Mesothelial cell of epicardium (in vitro differentiated cells): ENCODE data around the gene COMMD6. TPM values are rescaled to one million over a fixed set of nuclear protein-coding genes. Genes with fewer than 3 reads are reported as not detected.
A peak's percentile ranks its signal among the peaks of the same experiment; 100 is the strongest.

Experiments
- DNase-seq, 2 experiments: peaks; one replicate each; pipeline ENCODE4 v3.0.0; 2021; ENCODE audit warnings: low spot score in 2 of 2; ENCODE audit not compliant: unreplicated experiment in 2 of 2
- H3K27ac Mint-ChIP-seq: 2 replicates; pipeline ENCODE4 v1.8.0; 2021; ENCODE audit warnings: mixed read lengths
- H3K27me3 Mint-ChIP-seq: 2 replicates; pipeline ENCODE4 v1.8.0; 2021; ENCODE audit warnings: low read depth, mixed read lengths
- H3K36me3 Mint-ChIP-seq: 2 replicates; pipeline ENCODE4 v1.8.0; 2021; ENCODE audit warnings: mixed read lengths
- H3K4me1 Mint-ChIP-seq: 2 replicates; pipeline ENCODE4 v1.8.0; 2021; ENCODE audit warnings: mixed read lengths
- H3K4me3 Mint-ChIP-seq: 2 replicates; pipeline ENCODE4 v1.8.0; 2021; ENCODE audit warnings: mild to moderate bottlenecking, moderate library complexity, mixed read lengths
- H3K9me3 Mint-ChIP-seq: 2 replicates; pipeline ENCODE4 v1.8.0; 2021; ENCODE audit warnings: mixed read lengths
- total RNA-seq: library from RNA; stranded (reverse); gene quantifications from 3 replicates; pipeline ENCODE4 v1.2.1, GENCODE V29; 2021
- TF ChIP-seq, protein P1 (sequence below): fragments of 200-600 bp; sonication (generic); IDR thresholded peaks from one replicate; pipeline ENCODE4 v1.5.0; 2021; ENCODE audit warnings: antibody characterized with exemption; ENCODE audit not compliant: unreplicated experiment

The COMMD6 gene
- total RNA-seq, 1 donor from 2014 or later, result 134 TPM

DNA sequence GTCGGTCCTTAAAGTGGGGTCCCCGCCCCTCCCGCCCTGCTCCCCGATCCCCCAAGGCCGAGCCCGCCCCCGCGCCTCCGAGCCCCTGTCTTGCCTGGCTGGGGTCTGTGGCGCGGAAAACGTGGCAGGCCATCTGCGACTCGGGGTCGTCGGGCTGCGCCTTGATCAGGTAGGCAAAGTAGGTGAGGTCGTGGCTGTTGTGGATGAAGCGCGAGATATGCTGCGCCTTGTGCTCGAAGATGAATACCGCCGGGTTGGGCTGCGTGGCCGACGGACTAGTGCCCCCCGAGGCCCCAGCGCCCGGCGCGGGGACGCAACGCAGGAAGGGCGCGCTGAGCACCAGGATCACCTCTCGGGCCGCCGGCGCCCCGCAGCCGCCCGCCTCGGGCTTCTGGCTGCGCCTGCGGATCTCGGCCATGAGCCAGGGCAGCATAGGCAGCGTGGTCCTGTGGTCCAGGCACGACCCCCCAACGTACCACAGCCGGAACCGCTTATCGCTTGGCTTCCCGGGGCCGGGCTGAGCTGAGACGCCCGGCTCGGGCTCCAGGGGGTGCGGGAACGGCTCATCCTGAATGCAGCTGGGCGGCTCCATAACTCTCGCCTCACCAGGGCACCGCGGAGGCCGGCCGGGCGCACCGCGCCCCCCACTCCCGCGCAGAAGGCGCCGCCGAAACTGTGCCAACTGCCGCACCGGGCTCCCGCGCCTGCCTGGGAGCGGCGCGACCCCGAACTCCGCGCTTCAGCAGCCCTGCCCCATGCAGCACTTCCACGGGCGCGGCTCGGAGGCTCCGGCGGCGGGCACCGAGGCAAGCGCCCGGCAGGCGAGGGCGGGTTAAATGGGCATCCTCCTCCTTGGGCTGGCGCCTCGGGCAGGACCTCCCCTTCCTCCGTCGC is 56.2 kb downstream of the COMMD6 start:
- peaks cover 37% of the 10 kb centered on the region for H3K4me1 Mint-ChIP-seq
- TF ChIP-seq, protein P1, sequence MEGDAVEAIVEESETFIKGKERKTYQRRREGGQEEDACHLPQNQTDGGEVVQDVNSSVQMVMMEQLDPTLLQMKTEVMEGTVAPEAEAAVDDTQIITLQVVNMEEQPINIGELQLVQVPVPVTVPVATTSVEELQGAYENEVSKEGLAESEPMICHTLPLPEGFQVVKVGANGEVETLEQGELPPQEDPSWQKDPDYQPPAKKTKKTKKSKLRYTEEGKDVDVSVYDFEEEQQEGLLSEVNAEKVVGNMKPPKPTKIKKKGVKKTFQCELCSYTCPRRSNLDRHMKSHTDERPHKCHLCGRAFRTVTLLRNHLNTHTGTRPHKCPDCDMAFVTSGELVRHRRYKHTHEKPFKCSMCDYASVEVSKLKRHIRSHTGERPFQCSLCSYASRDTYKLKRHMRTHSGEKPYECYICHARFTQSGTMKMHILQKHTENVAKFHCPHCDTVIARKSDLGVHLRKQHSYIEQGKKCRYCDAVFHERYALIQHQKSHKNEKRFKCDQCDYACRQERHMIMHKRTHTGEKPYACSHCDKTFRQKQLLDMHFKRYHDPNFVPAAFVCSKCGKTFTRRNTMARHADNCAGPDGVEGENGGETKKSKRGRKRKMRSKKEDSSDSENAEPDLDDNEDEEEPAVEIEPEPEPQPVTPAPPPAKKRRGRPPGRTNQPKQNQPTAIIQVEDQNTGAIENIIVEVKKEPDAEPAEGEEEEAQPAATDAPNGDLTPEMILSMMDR, result no peak
- H3K27me3 Mint-ChIP-seq, result no peaks in the 10 kb centered on the region
- no peaks in the 10 kb centered on the region for H3K36me3 Mint-ChIP-seq
- DNase-seq, result peak; percentile 30 to 64
- peak overlapping the region; percentile 75 for H3K27ac Mint-ChIP-seq
- H3K9me3 Mint-ChIP-seq, result no peaks in the 10 kb centered on the region
- peak overlapping the region; percentile 99 for H3K4me3 Mint-ChIP-seq

DNA sequence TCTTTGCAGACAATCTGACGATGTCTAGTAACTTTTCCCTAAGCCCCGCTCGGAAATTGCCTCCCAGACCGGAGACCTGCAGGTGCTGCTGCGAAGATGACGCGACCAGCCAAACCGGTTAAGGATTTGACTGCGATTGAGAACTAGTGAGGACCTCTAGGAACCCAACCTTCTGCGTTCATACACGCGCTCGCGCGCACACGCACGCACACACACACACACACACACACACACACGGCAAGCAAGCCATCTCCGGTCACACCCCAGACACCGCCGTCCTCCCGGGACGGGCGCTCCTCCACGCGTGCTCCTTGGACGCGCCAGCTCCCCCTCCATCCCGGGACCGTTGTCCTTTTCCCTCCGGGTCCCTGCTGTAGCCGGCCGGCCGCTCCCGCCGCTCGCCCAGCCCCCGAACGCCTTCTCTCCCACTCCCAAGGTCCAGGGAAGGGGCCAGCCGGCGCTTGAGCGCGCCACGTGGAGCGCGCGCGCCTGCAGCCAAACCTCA is 56.9 kb downstream of the COMMD6 start:
- H3K36me3 Mint-ChIP-seq, result no peaks in the 10 kb centered on the region
- peak overlapping the region; percentile 99 for H3K4me3 Mint-ChIP-seq
- peak; percentile 33 to 61 for DNase-seq
- peak overlapping the region; percentile 81 for H3K27ac Mint-ChIP-seq
- H3K4me1 Mint-ChIP-seq, result peaks cover 37% of the 10 kb centered on the region
- TF ChIP-seq, protein P1, result no peak
- no peaks in the 10 kb centered on the region for H3K9me3 Mint-ChIP-seq
- H3K27me3 Mint-ChIP-seq, result no peaks in the 10 kb centered on the region

DNA sequence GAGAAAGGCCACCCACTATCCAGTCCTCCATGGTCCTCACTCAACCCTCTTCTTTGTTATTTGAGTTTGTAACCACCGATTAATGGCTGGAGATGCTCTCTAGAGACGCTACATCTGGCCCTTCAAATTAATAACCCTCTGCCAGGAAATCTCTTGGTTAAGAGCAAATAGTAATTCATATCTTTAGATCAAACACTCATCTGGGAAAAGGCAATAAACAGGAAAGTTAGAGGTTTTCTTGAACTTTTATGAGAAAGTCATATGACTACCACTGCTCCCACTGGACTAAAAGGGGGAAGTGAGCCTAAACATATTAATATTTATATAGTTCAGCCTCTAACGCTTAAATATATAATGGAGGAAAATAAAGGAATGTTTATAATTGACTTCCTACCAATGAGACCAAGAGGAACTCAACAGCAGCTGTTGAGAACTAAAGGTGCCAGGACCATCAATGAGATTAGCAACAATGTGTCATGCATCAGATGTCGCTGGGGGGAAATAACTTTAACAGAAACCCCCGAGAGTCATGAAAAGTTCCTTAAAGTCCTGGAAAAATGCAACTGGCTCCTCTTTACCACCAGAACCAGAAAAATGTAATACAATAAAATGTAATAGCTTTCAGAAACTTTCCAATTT is 58.4 kb downstream of the COMMD6 start:
- Mint-ChIP-seq H3K9me3 (no peaks in the 10 kb centered on the region), H3K27ac (no peak overlapping the region), H3K4me1 (peaks cover 34% of the 10 kb centered on the region), H3K4me3 (peak overlapping the region; percentile 99), H3K36me3 (no peaks in the 10 kb centered on the region), H3K27me3 (no peaks in the 10 kb centered on the region)
- no peak for DNase-seq
- TF ChIP-seq, protein P1, result no peak

DNA sequence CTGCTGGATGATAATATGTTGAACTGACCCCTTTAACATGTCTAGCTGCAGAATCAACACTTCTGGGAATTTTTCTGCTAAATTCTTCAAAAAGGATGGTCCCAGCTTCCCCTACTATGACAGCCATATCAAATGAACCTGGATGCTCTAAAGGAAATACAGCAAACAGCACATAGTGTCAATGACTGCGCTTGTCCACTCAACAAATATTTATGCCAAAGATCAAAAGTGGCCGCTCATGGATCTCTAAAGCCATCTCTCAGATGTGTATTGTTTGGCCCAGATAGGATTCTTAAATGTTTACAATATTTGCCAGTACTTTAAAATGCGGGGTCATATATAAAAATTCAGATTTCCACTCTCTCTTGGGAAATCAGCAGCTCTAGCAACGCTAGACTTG is 59.0 kb downstream of the COMMD6 start:
- no peak for DNase-seq
- H3K27me3 Mint-ChIP-seq, result no peaks in the 10 kb centered on the region
- peak overlapping the region; percentile 2 for H3K4me3 Mint-ChIP-seq
- no peak overlapping the region for H3K27ac Mint-ChIP-seq
- TF ChIP-seq, protein P1, result no peak
- no peaks in the 10 kb centered on the region for H3K9me3 Mint-ChIP-seq
- H3K4me1 Mint-ChIP-seq, result peaks cover 34% of the 10 kb centered on the region
- H3K36me3 Mint-ChIP-seq, result no peaks in the 10 kb centered on the region

Other genes with a start within 250 kb of the COMMD6 start
- gene TBC1D4, start 55.7 kb downstream of the COMMD6 start, total RNA-seq, result 20.5 to 21.1 TPM (median 21.0 TPM) in 3 replicates
- 28.1 to 30.5 TPM (median 28.5 TPM) in 3 replicates for gene UCHL3, start 11.9 kb upstream of the COMMD6 start, total RNA-seq
- 52.5 to 60.8 TPM (median 53.8 TPM) in 3 replicates for gene LMO7, start 98.5 kb upstream of the COMMD6 start, total RNA-seq